Measurements from ENCODE around the gene ATXN10.

Gene ATXN10

GRCh38 chr22:45882881-45883810 is 211.5 kb downstream of the ATXN10 start:
- no peak for DNase-seq

GRCh38 chr22:45883811-45884170 is 212.2 kb downstream of the ATXN10 start:
- no peak for DNase-seq

- no peak for DNase-seq
Measured at GRCh38 chr22:45884201-45885062, 212.8 kb downstream of the ATXN10 start.

GRCh38 chr22:45885171-45885840 is 213.7 kb downstream of the ATXN10 start:
- no peak for DNase-seq

- DNase-seq: no peak
Measured at GRCh38 chr22:45885941-45886395, 214.3 kb downstream of the ATXN10 start.

DNA sequence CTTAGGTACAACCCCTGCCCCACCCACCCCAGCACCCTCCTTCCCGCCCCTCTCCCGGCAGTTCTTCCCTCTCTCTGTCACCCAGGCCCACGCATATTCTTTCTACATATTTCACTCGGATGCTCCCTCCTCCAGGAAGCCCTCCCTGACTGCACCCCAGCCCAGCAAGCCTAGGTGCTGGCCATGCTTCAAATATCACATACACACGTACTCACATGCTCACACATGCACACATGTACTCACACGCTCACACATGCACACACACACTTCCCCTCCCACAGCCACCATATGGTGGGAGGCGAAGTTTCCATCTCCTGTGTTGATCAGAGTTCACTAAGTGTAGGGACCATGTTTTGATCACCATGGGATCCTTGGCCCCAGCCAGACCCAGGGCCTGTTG is 214.9 kb downstream of the ATXN10 start:
- no peak for DNase-seq

GRCh38 chr22:45887202-45888131 is 215.8 kb downstream of the ATXN10 start:
- DNase-seq: no peak

DNA sequence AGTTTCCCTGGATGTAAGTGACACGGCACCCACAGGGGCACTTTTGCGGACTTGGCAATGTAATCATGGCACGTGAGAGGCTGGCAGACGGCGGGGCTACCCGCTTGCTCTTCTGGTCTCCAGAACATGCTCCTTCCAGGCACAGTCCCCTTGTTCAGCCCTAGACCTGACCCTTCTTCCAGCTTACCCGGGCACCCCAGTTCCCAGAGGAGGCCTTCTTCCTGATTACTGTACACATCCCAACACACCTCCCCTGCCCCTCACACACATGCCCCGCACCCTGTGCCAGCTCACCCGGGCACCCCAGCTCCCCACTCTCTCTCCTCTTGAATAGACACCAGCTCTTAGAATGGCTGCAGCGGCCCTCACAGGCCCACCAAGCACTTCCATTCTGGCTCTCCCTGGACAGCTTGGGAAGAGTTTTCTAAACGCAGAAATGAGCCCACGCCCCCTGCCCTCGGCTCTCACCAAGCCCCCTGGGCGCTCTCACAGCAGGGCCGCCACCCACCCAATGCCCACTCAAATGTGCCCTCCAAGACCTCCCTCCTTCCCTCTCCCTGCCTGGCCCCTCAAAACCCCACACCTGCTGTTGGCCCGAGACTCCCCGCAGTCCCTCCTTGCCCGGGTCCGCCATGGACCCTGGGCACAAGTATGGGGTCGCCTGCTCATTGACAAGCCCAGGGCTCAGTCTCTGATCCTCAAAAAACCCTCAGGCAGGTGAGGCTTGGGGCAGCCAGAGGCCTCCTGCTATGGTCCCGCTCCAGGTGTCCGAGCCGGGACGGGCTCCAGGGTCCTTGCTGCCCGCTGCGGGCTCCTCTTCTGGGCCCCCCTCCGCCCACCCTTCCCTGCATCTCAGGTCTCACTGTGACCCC is 216.8 kb downstream of the ATXN10 start:
- DNase-seq: no peak

GRCh38 chr22:45889093-45889538 is 217.5 kb downstream of the ATXN10 start:
- no peak for DNase-seq

- DNase-seq: no peak
Measured at GRCh38 chr22:45889539-45890350, 218.1 kb downstream of the ATXN10 start.

DNA sequence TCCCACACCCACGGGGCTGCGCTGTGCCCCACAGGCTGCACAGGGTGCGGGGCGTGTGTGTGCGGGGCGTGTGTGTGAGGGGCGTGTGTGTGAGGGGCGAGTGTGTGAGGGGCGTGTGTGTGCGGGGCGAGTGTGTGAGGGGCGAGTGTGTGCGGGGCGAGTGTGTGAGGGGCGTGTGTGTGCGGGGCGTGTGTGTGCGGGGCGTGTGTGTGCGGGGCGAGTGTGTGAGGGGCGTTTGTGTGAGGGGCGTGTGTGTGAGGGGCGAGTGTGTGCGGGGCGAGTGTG is 218.7 kb downstream of the ATXN10 start:
- DNase-seq: no peak

DNA sequence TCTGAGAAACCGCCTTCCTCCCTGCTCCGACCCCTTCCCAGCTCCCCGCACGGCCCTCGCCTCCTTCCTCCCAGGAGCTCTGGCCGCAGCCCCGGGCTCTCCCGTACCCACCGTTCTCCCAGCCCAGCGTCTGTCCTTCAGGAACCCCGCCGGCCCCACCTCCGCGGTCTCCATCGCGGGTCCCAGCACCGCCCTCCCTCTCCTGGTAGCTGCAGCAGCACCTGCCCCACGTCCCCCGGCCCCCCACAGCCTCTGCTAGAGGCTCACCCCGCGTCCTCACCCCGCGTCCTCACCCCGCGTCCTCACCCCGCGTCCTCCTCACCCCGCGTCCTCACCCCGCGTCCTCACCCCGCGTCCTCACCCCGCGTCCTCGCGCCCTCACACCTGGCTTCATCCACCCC is 219.4 kb downstream of the ATXN10 start:
- no peak for DNase-seq

DNA sequence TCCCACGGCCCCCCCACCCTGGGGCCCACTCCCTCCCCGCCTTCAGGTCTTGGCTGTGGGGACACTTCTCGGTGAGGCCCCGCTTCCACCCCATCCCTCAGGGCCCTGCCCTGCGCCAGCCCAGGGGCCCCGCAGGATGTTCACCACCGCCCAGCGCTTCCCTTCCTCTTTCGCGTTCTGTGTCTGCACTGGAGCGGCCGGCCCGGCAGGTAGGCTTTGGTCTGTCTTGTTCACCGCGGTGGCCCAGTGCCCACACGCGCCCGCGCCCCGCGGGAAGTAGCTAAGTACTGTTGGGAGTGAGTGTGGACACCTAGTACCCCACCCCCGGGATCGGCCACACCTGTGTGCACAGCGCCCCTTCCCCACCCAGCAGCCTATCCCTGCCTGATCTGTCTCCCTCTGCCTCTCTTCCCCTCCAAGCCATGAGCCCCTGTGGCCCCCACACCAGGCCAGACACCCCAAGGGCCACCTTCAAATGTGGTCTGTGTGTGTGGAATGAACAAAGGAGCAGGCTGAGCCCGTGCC is 219.9 kb downstream of the ATXN10 start:
- no peak for DNase-seq

GRCh38 chr22:45891996-45892621 is 220.5 kb downstream of the ATXN10 start:
- DNase-seq: no peak

GRCh38 chr22:45892681-45893461 is 221.2 kb downstream of the ATXN10 start:
- no peak for DNase-seq

DNA sequence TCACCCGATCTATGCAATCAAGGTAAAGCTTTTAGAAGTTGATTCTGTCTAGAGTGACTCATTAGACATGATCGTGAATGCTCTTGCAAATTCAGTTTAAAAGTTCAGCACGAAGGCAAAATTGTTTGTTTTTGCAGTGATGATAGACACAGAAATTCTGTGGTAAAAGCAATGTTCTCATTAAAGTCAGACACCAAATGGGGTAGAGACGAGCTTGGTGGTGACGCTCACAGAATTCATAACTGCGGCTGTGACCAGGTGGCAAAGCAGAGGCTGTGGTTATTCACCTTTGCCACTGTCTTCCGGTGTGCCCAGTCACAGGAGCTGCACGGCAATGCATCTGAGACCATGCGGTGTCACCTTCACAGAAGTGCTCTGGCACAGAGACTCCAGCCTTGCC is 221.9 kb downstream of the ATXN10 start:
- no peak for DNase-seq

Measured in NCI-H1105 treated with DMSO at 0.1 percent for 48 hours (cell line).